Upper lobe of left lung (tissue), 6 donors: ENCODE measurements around the gene COL15A1. TPM values are rescaled to one million over a fixed set of nuclear protein-coding genes. Genes with fewer than 3 reads are reported as not detected.

Experiments used
- ATAC-seq, 2 donors: fragments of 200-7000 bp; cut with Tn5 transposase; one replicate each; pipeline ENCODE4 v1.9.1; 2022; ENCODE audit warnings: mild to moderate bottlenecking in 2 of 2, moderate library complexity in 2 of 2; ENCODE audit not compliant: low FRiP score in 2 of 2
- DNase-seq, 2 donors: peaks; one replicate each; pipeline ENCODE4 v3.0.0-alpha.2; 2019 to 2020
- H3K27ac ChIP-seq, 4 donors: fragments of 200-600 bp; sonication (generic); one replicate each; pipeline ENCODE4 v1.5.1; 2016 to 2019
- H3K27me3 ChIP-seq, 4 donors: fragments of 200-600 bp; sonication (generic); one replicate each; pipeline ENCODE4 v1.5.1; 2017 to 2019
- H3K36me3 ChIP-seq, 4 donors: fragments of 200-600 bp; sonication (generic); one replicate each; pipeline ENCODE4 v1.5.1; 2016 to 2019
- H3K4me1 ChIP-seq, 4 donors: fragments of 200-600 bp; sonication (generic); one replicate each; pipeline ENCODE4 v1.5.1; 2018 to 2019
- H3K4me3 ChIP-seq, 4 donors: fragments of 200-600 bp; sonication (generic); one replicate each; pipeline ENCODE4 v1.5.1; 2017 to 2019; ENCODE audit warnings: mild to moderate bottlenecking in 2 of 4, moderate library complexity in 1 of 4
- H3K9me3 ChIP-seq, 4 donors: fragments of 200-600 bp; sonication (generic); one replicate each; pipeline ENCODE4 v1.5.1; 2018 to 2019
- EP300 ChIP-seq, 4 donors: sonication (generic); formaldehyde crosslinking; IDR thresholded peaks; one replicate each; pipeline ENCODE4 v1.5.1; 2017; ENCODE audit warnings: antibody characterized with exemption in 4 of 4, control low read depth in 2 of 4
- POLR2A ChIP-seq, 4 donors: fragments of 450-650 bp; IDR thresholded peaks; one replicate each; pipeline ENCODE4 v1.5.1; 2016 to 2017; ENCODE audit warnings: antibody characterized with exemption in 4 of 4, mild to moderate bottlenecking in 2 of 4
- POLR2AphosphoS5 ChIP-seq, 2 donors: sonication (generic); formaldehyde crosslinking; IDR thresholded peaks; one replicate each; pipeline ENCODE4 v1.5.1; 2017; ENCODE audit warnings: antibody characterized with exemption in 2 of 2
- WGBS, 2 donors: methylation state at CpG; one replicate each; pipeline ENCODE4 v1.1.5; 2017 to 2018; 5-methylcytosine and 5-hydroxymethylcytosine counted together
- total RNA-seq, 6 donors: library from RNA; depleted of rRNA in 4 of 6; stranded (reverse); fragments of >200 nt in 4 of 6; gene quantifications; one replicate each; pipeline versions ENCODE4 v1.1.0 to v1.2.1, GENCODE V29; 2016 to 2021
- TF ChIP-seq, protein P1 (sequence below), 6 experiments: fragments of 450-650 bp in 4 of 6; fragments of 200-600 bp in 2 of 6; sonication (generic) in 2 of 6; IDR thresholded peaks; one replicate each; pipeline ENCODE4 v1.5.1; 2016 to 2019; ENCODE audit warnings: antibody characterized with exemption in 6 of 6
- donor health status: DM: no; HTN: no; CAD: no; lungs with moderate emphysema.
- donor health status: DM: no; HTN: yes; CAD: no; lungs with severe emphysema.

Gene COL15A1
- total RNA-seq, 6 donors from 2014 or later = 1.0 to 17.9 (median 2.7) TPM

DNA sequence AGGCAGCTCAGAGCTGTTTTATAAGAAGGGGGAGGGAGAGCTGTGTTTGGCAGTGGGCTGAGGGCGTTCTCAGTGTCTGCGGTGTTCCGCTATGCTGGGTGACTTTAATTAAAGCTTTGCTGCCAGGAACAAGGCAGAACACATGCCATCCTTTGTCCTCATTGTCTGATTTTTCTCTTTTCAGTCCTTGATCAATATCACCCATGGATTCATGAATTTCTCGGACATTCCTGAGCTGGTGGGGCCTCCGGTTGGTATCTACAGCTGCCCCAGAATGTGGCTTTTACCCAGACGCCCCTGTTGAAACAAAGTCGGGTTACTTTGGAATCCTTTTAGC, 94.7 kb downstream of the COL15A1 start:
- TF ChIP-seq EP300 (IDR thresholded peaks at IDR 0.05) (no peak), POLR2A (IDR thresholded peaks at IDR 0.05) (no peak), POLR2AphosphoS5 (IDR thresholded peaks at IDR 0.05) (no peak)
- TF ChIP-seq, protein P1, sequence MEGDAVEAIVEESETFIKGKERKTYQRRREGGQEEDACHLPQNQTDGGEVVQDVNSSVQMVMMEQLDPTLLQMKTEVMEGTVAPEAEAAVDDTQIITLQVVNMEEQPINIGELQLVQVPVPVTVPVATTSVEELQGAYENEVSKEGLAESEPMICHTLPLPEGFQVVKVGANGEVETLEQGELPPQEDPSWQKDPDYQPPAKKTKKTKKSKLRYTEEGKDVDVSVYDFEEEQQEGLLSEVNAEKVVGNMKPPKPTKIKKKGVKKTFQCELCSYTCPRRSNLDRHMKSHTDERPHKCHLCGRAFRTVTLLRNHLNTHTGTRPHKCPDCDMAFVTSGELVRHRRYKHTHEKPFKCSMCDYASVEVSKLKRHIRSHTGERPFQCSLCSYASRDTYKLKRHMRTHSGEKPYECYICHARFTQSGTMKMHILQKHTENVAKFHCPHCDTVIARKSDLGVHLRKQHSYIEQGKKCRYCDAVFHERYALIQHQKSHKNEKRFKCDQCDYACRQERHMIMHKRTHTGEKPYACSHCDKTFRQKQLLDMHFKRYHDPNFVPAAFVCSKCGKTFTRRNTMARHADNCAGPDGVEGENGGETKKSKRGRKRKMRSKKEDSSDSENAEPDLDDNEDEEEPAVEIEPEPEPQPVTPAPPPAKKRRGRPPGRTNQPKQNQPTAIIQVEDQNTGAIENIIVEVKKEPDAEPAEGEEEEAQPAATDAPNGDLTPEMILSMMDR (IDR thresholded peaks at IDR 0.05) = no peak
- H3K27me3 ChIP-seq = no peaks in the 10 kb centered on the region

DNA sequence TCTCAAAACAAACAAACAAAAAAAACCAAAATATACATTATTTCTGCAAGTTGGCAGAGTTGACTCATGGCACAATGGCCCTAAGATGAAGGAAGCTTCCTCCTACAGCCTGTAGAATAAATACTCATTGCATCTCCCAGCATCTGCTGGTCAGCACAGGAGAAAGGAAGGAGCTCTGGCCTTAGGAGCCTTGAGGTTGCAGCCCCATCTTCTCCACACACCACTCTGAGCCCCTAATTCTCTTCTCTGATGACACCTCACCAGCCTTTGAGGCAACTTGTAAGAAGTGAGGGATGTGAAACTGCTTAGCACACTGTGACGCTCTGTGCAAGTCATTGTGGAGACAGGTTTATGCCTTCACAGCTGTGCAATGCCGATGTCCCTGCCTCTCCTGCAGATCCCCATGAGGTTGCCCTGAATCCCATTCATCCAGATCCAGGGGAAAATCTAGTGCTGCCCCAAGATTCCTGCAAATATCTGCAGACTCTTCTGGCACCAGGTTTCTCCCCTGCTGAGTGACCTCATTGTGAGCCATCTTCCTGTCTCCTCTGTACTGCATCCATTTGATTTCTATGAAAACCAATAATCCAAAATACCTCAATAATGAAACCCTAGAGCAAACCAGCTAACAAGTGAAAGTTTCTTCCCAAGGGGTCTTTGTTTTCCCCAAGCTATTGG, 95.9 kb downstream of the COL15A1 start:
- H3K9me3 ChIP-seq = no peaks in the 10 kb centered on the region
- H3K27me3 ChIP-seq = no peaks in the 10 kb centered on the region
- H3K27ac ChIP-seq = no peak overlapping the region
- WGBS, 2 donors = 41 to 82% methylated on average over 2 of the region's 2 CpGs
- no peak for TF ChIP-seq EP300 (IDR thresholded peaks at IDR 0.05)
- TF ChIP-seq, protein P1 (IDR thresholded peaks at IDR 0.05) = no peak
- no peak for TF ChIP-seq POLR2AphosphoS5 (IDR thresholded peaks at IDR 0.05)
- no peak for TF ChIP-seq POLR2A (IDR thresholded peaks at IDR 0.05)
- peak in 1 of 2 donors; percentile 15 for ATAC-seq
- no peak for DNase-seq
- no peaks in the 10 kb centered on the region for H3K36me3 ChIP-seq
- peaks cover 13 to 27% (median 17%) of the 10 kb centered on the region in 4 donors for H3K4me1 ChIP-seq
- H3K4me3 ChIP-seq = no peak overlapping the region

More for the DNA sequence above, 94.7 kb downstream of the COL15A1 start:
- WGBS, 2 donors = 89 to 94% methylated on average over 7 of the region's 7 CpGs
- Histone ChIP-seq H3K4me1 (peaks cover 13 to 26% (median 17%) of the 10 kb centered on the region in 4 donors), H3K27ac (no peak overlapping the region), H3K36me3 (no peaks in the 10 kb centered on the region), H3K4me3 (no peak overlapping the region), H3K9me3 (no peaks in the 10 kb centered on the region)
- no peak for ATAC-seq
- DNase-seq = no peak

DNA sequence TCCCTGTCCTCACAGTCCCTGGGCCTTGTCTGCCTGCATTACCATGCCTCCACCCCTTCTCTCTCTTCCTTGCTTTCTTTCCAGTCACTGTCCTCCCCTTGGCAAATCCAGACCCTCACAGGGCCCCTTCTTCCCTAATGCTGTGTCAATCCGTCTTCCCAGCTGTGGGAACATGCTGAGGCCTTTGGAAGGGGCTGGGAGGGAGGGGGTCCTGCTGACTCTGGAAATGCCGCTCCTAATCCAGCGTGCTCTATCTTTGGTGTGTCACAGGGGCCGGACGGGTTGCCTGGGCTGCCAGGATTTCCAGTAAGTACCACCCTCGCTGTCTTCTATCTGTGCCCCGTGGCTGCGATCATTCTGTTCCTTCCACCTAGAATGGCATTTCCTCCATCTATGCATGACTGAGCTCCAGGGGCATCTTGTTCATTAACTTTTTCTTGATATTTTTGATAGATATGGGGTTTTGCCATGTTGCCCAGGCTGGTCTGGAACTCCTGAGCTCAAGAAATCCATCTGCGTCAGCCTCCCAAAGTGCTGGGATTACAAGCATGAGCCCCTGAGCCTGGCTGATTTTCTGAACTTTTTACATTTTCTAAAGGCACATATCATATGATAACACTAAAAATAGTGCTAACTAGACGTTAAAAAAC, 96.7 kb downstream of the COL15A1 start:
- ATAC-seq (no peak), DNase-seq (no peak)
- 86 to 91% methylated on average over 10 of the region's 10 CpGs for WGBS, 2 donors
- H3K27ac ChIP-seq = peak overlapping the region in 1 of 4 donors; percentile 50
- TF ChIP-seq EP300 (IDR thresholded peaks at IDR 0.05) = no peak
- TF ChIP-seq POLR2AphosphoS5 (IDR thresholded peaks at IDR 0.05) = no peak
- TF ChIP-seq, protein P1 (IDR thresholded peaks at IDR 0.05) = no peak
- TF ChIP-seq POLR2A (IDR thresholded peaks at IDR 0.05) = no peak
- peaks cover 13 to 27% (median 17%) of the 10 kb centered on the region in 4 donors for H3K4me1 ChIP-seq
- H3K9me3 ChIP-seq = no peaks in the 10 kb centered on the region
- no peaks in the 10 kb centered on the region for H3K27me3 ChIP-seq
- no peak overlapping the region for H3K4me3 ChIP-seq
- no peaks in the 10 kb centered on the region for H3K36me3 ChIP-seq

DNA sequence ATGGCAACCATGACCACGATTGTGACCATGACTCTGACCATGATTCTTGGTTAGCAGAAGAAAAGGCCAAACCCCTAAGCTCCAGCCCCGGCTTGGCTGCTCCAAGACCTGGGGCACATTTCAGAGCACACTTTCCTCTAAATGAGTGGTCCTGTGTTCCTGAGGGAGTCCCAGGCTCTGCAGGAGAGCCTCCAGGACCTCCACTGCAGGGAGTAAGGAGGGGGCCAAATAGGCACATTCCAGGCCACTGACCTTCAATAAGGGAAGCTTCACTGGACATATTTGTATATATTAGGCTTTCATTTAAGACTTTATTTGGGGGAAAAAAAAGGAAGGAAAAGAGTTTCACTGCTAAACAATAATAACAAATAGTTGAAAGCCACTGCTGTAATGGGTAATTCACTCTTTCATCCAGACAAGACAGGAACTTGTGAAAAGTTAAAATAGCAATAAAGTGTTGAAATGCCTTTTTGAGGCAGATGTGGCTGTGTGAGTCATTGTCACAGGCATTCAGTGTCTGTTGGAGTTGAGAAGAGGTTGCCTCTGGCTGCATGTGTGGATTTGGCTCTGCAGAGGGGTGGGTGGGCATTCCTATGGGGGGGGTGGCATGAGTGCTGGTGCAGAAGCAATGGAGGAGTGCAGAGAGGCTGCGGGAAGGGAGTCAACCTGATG, 97.3 kb downstream of the COL15A1 start:
- Histone ChIP-seq H3K36me3 (no peaks in the 10 kb centered on the region), H3K4me3 (no peak overlapping the region), H3K4me1 (peaks cover 13 to 27% (median 17%) of the 10 kb centered on the region in 4 donors), H3K27me3 (no peaks in the 10 kb centered on the region), H3K9me3 (no peaks in the 10 kb centered on the region), H3K27ac (peak overlapping the region in 2 of 4 donors; percentile 27 to 50)
- ATAC-seq = peak; percentile 34 to 72
- no peak for TF ChIP-seq POLR2A (IDR thresholded peaks at IDR 0.05)
- TF ChIP-seq EP300 (IDR thresholded peaks at IDR 0.05) = peak in 1 of 4 donors; percentile 60
- WGBS, 2 donors = 48 to 85% methylated on average over 3 of the region's 3 CpGs
- DNase-seq = peak in 1 of 2 donors; percentile 36

DNA sequence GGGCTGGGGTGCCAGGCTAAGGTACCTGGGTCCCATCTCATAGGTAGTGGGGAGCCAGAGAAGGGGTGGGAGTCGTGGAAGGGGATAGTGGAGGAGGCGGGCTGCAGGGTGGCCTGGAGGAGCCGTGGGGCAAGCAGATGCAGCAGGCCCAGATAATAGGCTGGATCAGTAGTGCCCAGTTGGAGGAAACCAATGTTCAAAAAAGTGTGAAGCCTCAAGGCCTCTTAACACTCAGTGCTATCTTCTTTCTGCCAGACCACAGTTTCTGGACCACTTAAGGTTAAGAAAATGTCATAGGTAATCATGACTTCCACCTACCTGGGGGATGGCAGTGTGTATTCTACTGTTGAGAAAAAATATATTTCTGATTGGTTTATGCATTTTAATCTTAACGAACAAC, 97.9 kb downstream of the COL15A1 start:
- DNase-seq = no peak
- Histone ChIP-seq H3K9me3 (no peaks in the 10 kb centered on the region), H3K4me1 (peaks cover 13 to 27% (median 17%) of the 10 kb centered on the region in 4 donors), H3K27ac (peak overlapping the region in 1 of 4 donors; percentile 27), H3K27me3 (no peaks in the 10 kb centered on the region), H3K4me3 (no peak overlapping the region), H3K36me3 (no peaks in the 10 kb centered on the region)
- 94 to 95% methylated on average over 4 of the region's 4 CpGs for WGBS, 2 donors
- TF ChIP-seq POLR2AphosphoS5 (IDR thresholded peaks at IDR 0.05) = no peak
- TF ChIP-seq EP300 (IDR thresholded peaks at IDR 0.05) = no peak
- TF ChIP-seq, protein P1 (IDR thresholded peaks at IDR 0.05) = no peak
- TF ChIP-seq POLR2A (IDR thresholded peaks at IDR 0.05) = no peak
- ATAC-seq = peak in 1 of 2 donors; percentile 7
